Right lobe of liver (tissue), 6 donors: Measurements from ENCODE around the gene RNPEPL1. TPM values are rescaled to one million over a fixed set of nuclear protein-coding genes. Genes with fewer than 3 reads are reported as not detected.
A peak's percentile ranks its signal among the peaks of the same experiment; 100 is the strongest.

Experiments
- ATAC-seq, 4 donors: fragments of 200-7000 bp; cut with Tn5 transposase; one replicate each; pipeline ENCODE4 v1.9.1; 2020; ENCODE audit warnings: mild to moderate bottlenecking in 4 of 4, moderate library complexity in 4 of 4
- DNase-seq, 3 donors: peaks; one replicate each; pipeline ENCODE4 v3.0.0-alpha.2; 2020
- H3K27ac ChIP-seq, 3 donors: fragments of 200-600 bp; one replicate each; pipeline ENCODE4 v1.8.0; 2022
- H3K27me3 ChIP-seq, 2 donors: fragments of 200-600 bp; one replicate each; pipeline ENCODE4 v1.8.0; 2022
- H3K36me3 ChIP-seq, 4 donors: fragments of 200-600 bp; sonication (generic) in 1 of 4; one replicate each; pipeline versions ENCODE4 v1.5.1 to v1.8.0; 2017 to 2022; ENCODE audit warnings: control low read depth in 1 of 4
- H3K4me1 ChIP-seq, 4 donors: fragments of 200-600 bp; sonication (generic) in 1 of 4; one replicate each; pipeline versions ENCODE4 v1.5.1 to v1.8.0; 2017 to 2022; ENCODE audit warnings: control low read depth in 1 of 4
- H3K4me3 ChIP-seq, 3 donors: fragments of 200-600 bp; one replicate each; pipeline ENCODE4 v1.8.0; 2022
- H3K9me3 ChIP-seq, 4 donors: fragments of 200-600 bp; sonication (generic) in 1 of 4; one replicate each; pipeline versions ENCODE4 v1.5.1 to v1.8.0; 2017 to 2022; ENCODE audit warnings: control low read depth in 1 of 4
- CTCF ChIP-seq, 4 donors: fragments of 200-600 bp in 3 of 4; fragments of 450-650 bp in 1 of 4; IDR thresholded peaks; one replicate each; pipeline versions ENCODE4 v1.5.1 to v1.8.0; 2016 to 2022; ENCODE audit warnings: antibody characterized with exemption in 4 of 4, mild to moderate bottlenecking in 2 of 4
- POLR2A ChIP-seq: fragments of 450-650 bp; IDR thresholded peaks from one replicate; pipeline ENCODE4 v1.6.1; 2017; ENCODE audit warnings: antibody characterized with exemption, mild to moderate bottlenecking
- WGBS: methylation state at CpG from one replicate; pipeline ENCODE4 v1.1.6; 2018; ENCODE audit warnings: low coverage, low lambda C conversion rate; ENCODE audit not compliant: insufficient coverage; ENCODE audit errors: missing lambda C conversion rate; 5-methylcytosine and 5-hydroxymethylcytosine counted together
- intact Hi-C, 2 donors: fragments of 100-400 bp; cut with DNase I; formaldehyde crosslinking; loops; one replicate each; pipeline versions ENCODE4 v1.11.2 to v1.14.1; 2022
- total RNA-seq, 6 experiments: library from RNA; depleted of rRNA in 2 of 6; stranded (reverse); fragments of >200 nt in 2 of 6; fragmentation: NEBNext Ultra II Directional in 3 of 6; extraction: Animal tissue kit (Norgen Biotek cat#: 25700) in 3 of 6; gene quantifications; one replicate each; pipeline versions ENCODE4 v1.1.0 to v1.2.4, GENCODE V29; 2016 to 2023
- donor health status: DM: no; HTN: yes; CAD: no.
- donor health status: DM: no; HTN: no; CAD: no.
- donor health status: DM: no; HTN: no; CAD: no.
- donor health status: DM: no; HTN: yes; CAD: no.
- donor health status: DM: no; HTN: yes; CAD: no.

Gene RNPEPL1
- total RNA-seq, 6 experiments from 2014 or later: 24.7 to 105 (median 31.0) TPM

- ATAC-seq (no peak), DNase-seq (peak in 2 of 3 donors; percentile 43 to 45)
- Histone ChIP-seq H3K4me3 (no peak overlapping the region), H3K36me3 (peaks cover 0 to 6% (median 0%) of the 10 kb centered on the region in 4 donors), H3K4me1 (peaks cover 0 to 15% (median 5%) of the 10 kb centered on the region in 4 donors), H3K27me3 (no peaks in the 10 kb centered on the region), H3K27ac (no peak overlapping the region), H3K9me3 (no peaks in the 10 kb centered on the region)
- TF ChIP-seq POLR2A: no peak
- no peak for TF ChIP-seq CTCF (IDR thresholded peaks at IDR 0.05)
- WGBS: no CpG with 5 or more reads among the region's 22 CpGs
- intact Hi-C loops: no loop called here
Measured at GRCh38 chr2:240597419-240598181, 29.3 kb downstream of the RNPEPL1 start.

GRCh38 chr2:240598311-240598911 lies 30.1 kb downstream of the RNPEPL1 start:
- Histone ChIP-seq H3K9me3 (no peaks in the 10 kb centered on the region), H3K4me3 (no peak overlapping the region), H3K27ac (no peak overlapping the region), H3K4me1 (peaks cover 0 to 15% (median 5%) of the 10 kb centered on the region in 4 donors), H3K36me3 (peaks cover 0 to 6% (median 0%) of the 10 kb centered on the region in 4 donors), H3K27me3 (no peaks in the 10 kb centered on the region)
- WGBS: no CpG with 5 or more reads among the region's 17 CpGs
- ATAC-seq: no peak
- peak in 2 of 3 donors; percentile 41 to 45 for DNase-seq
- no peak for TF ChIP-seq CTCF (IDR thresholded peaks at IDR 0.05)
- intact Hi-C loops: no loop called here

GRCh38 chr2:240599141-240599583 lies 30.9 kb downstream of the RNPEPL1 start:
- Histone ChIP-seq H3K4me1 (peaks cover 0 to 15% (median 5%) of the 10 kb centered on the region in 4 donors), H3K27me3 (no peaks in the 10 kb centered on the region), H3K36me3 (peaks cover 0 to 6% (median 0%) of the 10 kb centered on the region in 4 donors), H3K4me3 (no peak overlapping the region), H3K9me3 (no peaks in the 10 kb centered on the region), H3K27ac (no peak overlapping the region)
- intact Hi-C loops: no loop called here
- no peak for ATAC-seq
- TF ChIP-seq CTCF (IDR thresholded peaks at IDR 0.05) (no peak), POLR2A (no peak)
- peak in 2 of 3 donors; percentile 37 to 40 for DNase-seq
- 82% methylated on average over 3 of the region's 11 CpGs for WGBS

- Histone ChIP-seq H3K36me3 (peaks cover 0 to 6% (median 0%) of the 10 kb centered on the region in 4 donors), H3K4me1 (peaks cover 0 to 19% (median 9%) of the 10 kb centered on the region in 4 donors), H3K4me3 (no peak overlapping the region), H3K27ac (no peak overlapping the region), H3K9me3 (no peaks in the 10 kb centered on the region), H3K27me3 (no peaks in the 10 kb centered on the region)
- DNase-seq (peak in 2 of 3 donors; percentile 31 to 45), ATAC-seq (no peak)
- 100% methylated on average over 1 of the region's 16 CpGs for WGBS
- TF ChIP-seq CTCF (IDR thresholded peaks at IDR 0.05) (no peak), POLR2A (no peak)
- intact Hi-C loops: no loop called here
Measured at GRCh38 chr2:240600451-240600961, 32.2 kb downstream of the RNPEPL1 start.
